ENCODE data around the gene CLPTM1L.

GRCh38 chr5:1268666-1269065 lies 76.2 kb downstream of the CLPTM1L start:
- TF ChIP-seq, protein P1, sequence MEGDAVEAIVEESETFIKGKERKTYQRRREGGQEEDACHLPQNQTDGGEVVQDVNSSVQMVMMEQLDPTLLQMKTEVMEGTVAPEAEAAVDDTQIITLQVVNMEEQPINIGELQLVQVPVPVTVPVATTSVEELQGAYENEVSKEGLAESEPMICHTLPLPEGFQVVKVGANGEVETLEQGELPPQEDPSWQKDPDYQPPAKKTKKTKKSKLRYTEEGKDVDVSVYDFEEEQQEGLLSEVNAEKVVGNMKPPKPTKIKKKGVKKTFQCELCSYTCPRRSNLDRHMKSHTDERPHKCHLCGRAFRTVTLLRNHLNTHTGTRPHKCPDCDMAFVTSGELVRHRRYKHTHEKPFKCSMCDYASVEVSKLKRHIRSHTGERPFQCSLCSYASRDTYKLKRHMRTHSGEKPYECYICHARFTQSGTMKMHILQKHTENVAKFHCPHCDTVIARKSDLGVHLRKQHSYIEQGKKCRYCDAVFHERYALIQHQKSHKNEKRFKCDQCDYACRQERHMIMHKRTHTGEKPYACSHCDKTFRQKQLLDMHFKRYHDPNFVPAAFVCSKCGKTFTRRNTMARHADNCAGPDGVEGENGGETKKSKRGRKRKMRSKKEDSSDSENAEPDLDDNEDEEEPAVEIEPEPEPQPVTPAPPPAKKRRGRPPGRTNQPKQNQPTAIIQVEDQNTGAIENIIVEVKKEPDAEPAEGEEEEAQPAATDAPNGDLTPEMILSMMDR (conservative IDR thresholded peaks at IDR 0.05; ENCODE audit: low read length), result no peak
- TF ChIP-seq EZH2phosphoT487 (IDR thresholded peaks at IDR 0.05; ENCODE audit: borderline replicate concordance), result no peak

Measured in Loucy (cell line).